Fibroblast of lung (primary cell): ENCODE results near the gene FAM117B. TPM values are rescaled to one million over a fixed set of nuclear protein-coding genes. Genes with fewer than 3 reads are reported as not detected.
A peak's percentile ranks its signal among the peaks of the same experiment; 100 is the strongest.

ENCODE experiments used
- DNase-seq, 2 donors: peaks; one replicate each; pipeline versions ENCODE4 v3.0.0 to v3.0.0-alpha.2; 2010; ENCODE audit warnings: low read depth in 2 of 2
- H2AFZ ChIP-seq: 2 replicates; pipeline ENCODE4 v1.5.1; 2012; ENCODE audit warnings: low read length, control low read depth, inconsistent platforms
- H3K27ac ChIP-seq: 2 replicates; pipeline ENCODE4 v1.5.1; 2011; ENCODE audit warnings: low read length, control low read depth; ENCODE audit not compliant: insufficient read depth
- H3K27me3 ChIP-seq: 2 replicates; pipeline ENCODE4 v1.5.1; 2011; ENCODE audit warnings: mild to moderate bottlenecking, low read length; ENCODE audit not compliant: control insufficient read depth, insufficient read depth
- H3K36me3 ChIP-seq: 2 replicates; pipeline ENCODE4 v1.5.1; 2011; ENCODE audit warnings: low read length; ENCODE audit not compliant: control insufficient read depth, insufficient read depth
- H3K4me1 ChIP-seq: 2 replicates; pipeline ENCODE4 v1.5.1; 2011; ENCODE audit warnings: low read length; ENCODE audit not compliant: control insufficient read depth, insufficient read depth; ENCODE audit errors: extremely low read depth
- H3K4me2 ChIP-seq: 2 replicates; pipeline ENCODE4 v1.5.1; 2011; ENCODE audit warnings: low read length, control low read depth; ENCODE audit not compliant: insufficient read depth; ENCODE audit errors: extremely low read depth
- H3K4me3 ChIP-seq, 4 experiments: fragments of 200-600 bp in 1 of 4; sonication (generic) in 1 of 4; replicated peaks in 1 of 4; 2 replicates each; pipeline ENCODE4 v1.5.1; 2011 to 2016; ENCODE audit warnings: low read length in 4 of 4, low read depth in 3 of 4, mild to moderate bottlenecking in 3 of 4, control low read depth in 2 of 4, inconsistent platforms in 1 of 4, mixed read lengths in 1 of 4; ENCODE audit not compliant: insufficient read depth in 1 of 4; ENCODE audit errors: control extremely low read depth in 1 of 4
- H3K79me2 ChIP-seq: 2 replicates; pipeline ENCODE4 v1.5.1; 2012; ENCODE audit warnings: mild to moderate bottlenecking, low read length, inconsistent platforms; ENCODE audit not compliant: control insufficient read depth, insufficient read depth
- H3K9ac ChIP-seq: 2 replicates; pipeline ENCODE4 v1.5.1; 2011; ENCODE audit warnings: mild to moderate bottlenecking, low read length, control low read depth; ENCODE audit not compliant: insufficient read depth
- H3K9me3 ChIP-seq: 2 replicates; pipeline ENCODE4 v1.5.1; 2012; ENCODE audit warnings: low read depth, low read length; ENCODE audit not compliant: control insufficient read depth, insufficient read depth
- H4K20me1 ChIP-seq: 2 replicates; pipeline ENCODE4 v1.5.1; 2011; ENCODE audit warnings: low read length; ENCODE audit not compliant: control insufficient read depth, insufficient read depth; ENCODE audit errors: extremely low read depth
- EZH2 ChIP-seq: IDR thresholded peaks from 2 replicates; pipeline ENCODE4 v1.5.1; 2012; ENCODE audit warnings: low read length, control low read depth, mild to moderate bottlenecking; ENCODE audit errors: missing control alignments
- polyA plus RNA-seq, 2 donors: library from polyadenylated mRNA; depleted of rRNA in 1 of 2; stranded (reverse) in 1 of 2; unstranded in 1 of 2; fragments of >200 nt; gene quantifications; 2 replicates each; pipeline ENCODE4 v1.2.1, GENCODE V29; 2011 to 2012; ENCODE audit warnings: missing spikeins in 1 of 2
- total RNA-seq: library from RNA; depleted of rRNA; stranded (reverse); fragments of >200 nt; gene quantifications from 2 replicates; pipeline ENCODE4 v1.2.1, GENCODE V29; 2014
- TF ChIP-seq, protein P1 (sequence below), 2 donors: IDR thresholded peaks in 1 of 2; conservative IDR thresholded peaks in 1 of 2; 1 replicate in 1 of 2; 2 replicates in 1 of 2; pipeline ENCODE4 v1.5.1; 2011 to 2012; ENCODE audit warnings: low read length in 2 of 2, control low read depth in 1 of 2, inconsistent platforms in 1 of 2, low read depth in 1 of 2, mild to moderate bottlenecking in 1 of 2

The FAM117B gene
- total and polyA plus RNA-seq, 2 donors (not counting 1 experiment from before 2014, with no cell fraction given) = 0.73 to 1.8 TPM

GRCh38 chr2:202635428-202636212, 851 bp downstream of the FAM117B start:
- Histone ChIP-seq H3K4me3 (peak overlapping the region; percentile 47 to 94 (median 88)), H3K27ac (no peak overlapping the region), H3K9ac (peak overlapping the region; percentile 34), H3K36me3 (no peaks in the 10 kb centered on the region), H3K4me2 (peak overlapping the region; percentile 98), H3K27me3 (no peaks in the 10 kb centered on the region), H2AFZ (peak overlapping the region; percentile 100), H3K4me1 (no peaks in the 10 kb centered on the region), H4K20me1 (no peaks in the 10 kb centered on the region), H3K9me3 (no peaks in the 10 kb centered on the region), H3K79me2 (no peaks in the 10 kb centered on the region)
- TF ChIP-seq, protein P1, sequence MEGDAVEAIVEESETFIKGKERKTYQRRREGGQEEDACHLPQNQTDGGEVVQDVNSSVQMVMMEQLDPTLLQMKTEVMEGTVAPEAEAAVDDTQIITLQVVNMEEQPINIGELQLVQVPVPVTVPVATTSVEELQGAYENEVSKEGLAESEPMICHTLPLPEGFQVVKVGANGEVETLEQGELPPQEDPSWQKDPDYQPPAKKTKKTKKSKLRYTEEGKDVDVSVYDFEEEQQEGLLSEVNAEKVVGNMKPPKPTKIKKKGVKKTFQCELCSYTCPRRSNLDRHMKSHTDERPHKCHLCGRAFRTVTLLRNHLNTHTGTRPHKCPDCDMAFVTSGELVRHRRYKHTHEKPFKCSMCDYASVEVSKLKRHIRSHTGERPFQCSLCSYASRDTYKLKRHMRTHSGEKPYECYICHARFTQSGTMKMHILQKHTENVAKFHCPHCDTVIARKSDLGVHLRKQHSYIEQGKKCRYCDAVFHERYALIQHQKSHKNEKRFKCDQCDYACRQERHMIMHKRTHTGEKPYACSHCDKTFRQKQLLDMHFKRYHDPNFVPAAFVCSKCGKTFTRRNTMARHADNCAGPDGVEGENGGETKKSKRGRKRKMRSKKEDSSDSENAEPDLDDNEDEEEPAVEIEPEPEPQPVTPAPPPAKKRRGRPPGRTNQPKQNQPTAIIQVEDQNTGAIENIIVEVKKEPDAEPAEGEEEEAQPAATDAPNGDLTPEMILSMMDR (conservative IDR thresholded peaks at IDR 0.05 in 1 of 2, IDR thresholded peaks at IDR 0.05 in 1 of 2; ENCODE audit: low read depth in 1 of 2, low read length in 2 of 2) = no peak
- TF ChIP-seq EZH2 = no peak
- peak; percentile 35 to 51 for DNase-seq

- peak overlapping the region; percentile 98 for H3K4me2 ChIP-seq
- no peaks in the 10 kb centered on the region for H3K4me1 ChIP-seq
- H3K27me3 ChIP-seq = no peaks in the 10 kb centered on the region
- H3K4me3 ChIP-seq = peak overlapping the region; percentile 38 to 94 (median 66)
- H3K79me2 ChIP-seq = no peaks in the 10 kb centered on the region
- peak overlapping the region; percentile 100 for H2AFZ ChIP-seq
- DNase-seq = peak in 1 of 2 donors; percentile 32
- H4K20me1 ChIP-seq = no peaks in the 10 kb centered on the region
- no peak overlapping the region for H3K27ac ChIP-seq
- TF ChIP-seq, protein P1 (conservative IDR thresholded peaks at IDR 0.05 in 1 of 2, IDR thresholded peaks at IDR 0.05 in 1 of 2; ENCODE audit: low read depth in 1 of 2, low read length in 2 of 2) = no peak
- TF ChIP-seq EZH2 = no peak
- H3K9ac ChIP-seq = no peak overlapping the region
- no peaks in the 10 kb centered on the region for H3K9me3 ChIP-seq
- no peaks in the 10 kb centered on the region for H3K36me3 ChIP-seq
Observed at GRCh38 chr2:202636213-202636513, 1.4 kb downstream of the FAM117B start.

GRCh38 chr2:202638721-202639120, 4.0 kb downstream of the FAM117B start:
- no peak overlapping the region for H3K27ac ChIP-seq
- H3K9me3 ChIP-seq = no peaks in the 10 kb centered on the region
- no peak overlapping the region for H2AFZ ChIP-seq
- TF ChIP-seq, protein P1 (conservative IDR thresholded peaks at IDR 0.05 in 1 of 2, IDR thresholded peaks at IDR 0.05 in 1 of 2; ENCODE audit: low read depth in 1 of 2, low read length in 2 of 2) = no peak
- no peak for TF ChIP-seq EZH2
- no peaks in the 10 kb centered on the region for H4K20me1 ChIP-seq
- no peaks in the 10 kb centered on the region for H3K36me3 ChIP-seq
- no peak overlapping the region for H3K4me3 ChIP-seq
- H3K4me2 ChIP-seq = no peak overlapping the region
- H3K4me1 ChIP-seq = no peaks in the 10 kb centered on the region
- no peak for DNase-seq
- no peaks in the 10 kb centered on the region for H3K27me3 ChIP-seq
- H3K79me2 ChIP-seq = no peaks in the 10 kb centered on the region
- no peak overlapping the region for H3K9ac ChIP-seq
